Breast epithelium (tissue), 3 donors: ENCODE measurements around the gene ZNF69.
"Not testable (repeated sequence)": the region's sequence is repeated elsewhere in the genome, so short reads cannot be mapped to it uniquely, and the experiment has no call there.

Experiments used
- CTCF ChIP-seq, 3 donors: fragments of 450-650 bp; IDR thresholded peaks; one replicate each; pipeline ENCODE4 v1.5.1; 2016 to 2017; ENCODE audit warnings: antibody characterized with exemption in 3 of 3, mild to moderate bottlenecking in 3 of 3, moderate library complexity in 3 of 3
- POLR2A ChIP-seq: fragments of 450-650 bp; IDR thresholded peaks from one replicate; pipeline ENCODE4 v1.6.1; 2016; ENCODE audit warnings: antibody characterized with exemption, mild to moderate bottlenecking, moderate library complexity
- POLR2AphosphoS5 ChIP-seq, 3 donors: sonication (generic); formaldehyde crosslinking; IDR thresholded peaks; one replicate each; pipeline ENCODE4 v1.6.1; 2017; ENCODE audit warnings: antibody characterized with exemption in 3 of 3

GRCh38 chr19:11847615-11848014, 40.0 kb upstream of the ZNF69 start:
- not testable (repeated sequence) for TF ChIP-seq CTCF (IDR thresholded peaks at IDR 0.05); POLR2A; POLR2AphosphoS5 (IDR thresholded peaks at IDR 0.05)
